ENCODE measurements around the gene CLK1. TPM values are rescaled to one million over a fixed set of nuclear protein-coding genes. Genes with fewer than 3 reads are reported as not detected.
"Not testable (repeated sequence)": the region's sequence is repeated elsewhere in the genome, so short reads cannot be mapped to it uniquely, and the experiment has no call there.

CLK1 gene
- total and polyA plus RNA-seq, 2 of the 13 experiments (the other 11 are each of a cell fraction or from before 2014, with no cell fraction given): 66.6 to 101 TPM

DNA sequence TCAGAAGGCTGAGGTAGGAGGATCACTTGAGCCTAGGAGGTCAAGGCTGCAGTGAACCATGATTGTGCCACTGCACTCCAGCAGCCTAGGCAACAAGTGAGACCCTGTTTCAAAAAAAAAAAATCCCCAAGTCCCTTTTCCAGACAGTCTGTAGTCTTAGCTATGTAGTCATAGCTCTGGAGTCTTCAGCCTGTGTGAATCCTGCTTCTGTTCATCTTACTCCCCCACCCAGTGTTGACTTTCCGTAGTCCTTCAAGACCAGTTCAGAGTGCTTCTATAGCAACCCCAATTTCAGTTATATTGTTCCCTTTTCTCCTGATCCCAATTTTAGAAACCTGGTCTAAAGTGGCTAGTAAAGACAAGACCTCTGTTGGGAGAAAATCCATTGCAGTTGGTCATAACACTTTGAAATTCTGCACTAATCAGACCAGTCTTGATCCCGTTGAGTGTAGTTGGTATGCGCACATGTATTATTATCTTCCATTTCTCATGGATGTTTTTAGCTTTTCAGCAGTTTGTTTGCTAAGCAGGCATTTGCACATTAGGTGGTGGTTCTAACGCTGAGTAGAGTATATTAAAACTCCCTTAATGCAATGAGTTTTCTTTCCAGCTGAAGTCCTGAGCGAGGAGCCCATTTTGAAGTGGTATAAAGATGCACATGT lies 43.8 kb downstream of the CLK1 start:
- CTCF ChIA-PET (ENCODE audit: low intra/inter-chr PET ratio, low total read pairs): interaction anchor here (0.9 kb wide), 1 partner anchor 9 kb away, joined by 3 read pairs; no protein-coding TSS in a partner anchor
- FAIRE-seq (no peak), DNase-seq (ENCODE audit: low spot score) (no peak)

DNA sequence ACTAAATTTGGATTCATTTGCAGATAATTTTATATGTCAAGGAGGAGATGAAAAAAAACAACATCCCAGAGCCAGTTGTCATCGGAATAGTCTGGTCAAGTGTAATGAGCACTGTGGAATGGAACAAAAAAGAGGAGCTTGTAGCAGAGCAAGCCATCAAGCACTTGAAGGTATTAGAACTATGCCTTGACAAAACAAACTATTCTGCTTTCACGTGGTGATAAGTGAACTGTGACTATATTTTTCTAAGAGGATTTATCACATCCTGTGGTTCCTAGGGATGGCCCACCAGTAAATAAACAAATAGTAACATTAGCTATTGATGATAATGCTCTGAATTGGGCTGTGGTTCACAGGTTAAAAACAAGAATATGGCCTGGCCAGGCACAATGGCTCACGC lies 45.7 kb downstream of the CLK1 start:
- POLR2A ChIA-PET: interaction anchor here (1.6 to 4.5 kb wide), 3 partner anchors 9 to 106 kb away, joined by 3 to 15 read pairs (median 7); partner anchors contain the start of gene CLK1
- WGBS (ENCODE audit: low lambda C conversion rate): 97% methylated on average over 3 of the region's 3 CpGs
- 0 out of 2 replicates have a peak, but pooled peaks have one; percentile 22 for TF ChIP-seq RBFOX2 (IDR thresholded peaks at IDR 0.05; ENCODE audit: low read depth, low read length)
- intact Hi-C loops (cut with micrococcal nuclease; ENCODE audit: unreplicated experiment); DNase-seq (ENCODE audit: low spot score); H3K27ac ChIP-seq (ENCODE audit: extremely low read length, insufficient read depth, low read length); ATAC-seq; H4K20me1 ChIP-seq (ENCODE audit: insufficient read depth, low read length); H3K4me2 ChIP-seq (ENCODE audit: low read depth, low read length); FAIRE-seq; BruUV-seq (replicated peaks); H3K27me3 ChIP-seq (ENCODE audit: control insufficient read depth in 1 of 2, insufficient read depth in 2 of 2, low read length in 2 of 2); H3K9me3 ChIP-seq (ENCODE audit: low read length); H3K4me3 ChIP-seq (replicated peaks in 1 of 3; ENCODE audit: insufficient read depth in 1 of 3, low read depth in 2 of 3, low read length in 3 of 3); H3K9ac ChIP-seq (ENCODE audit: insufficient read depth, low read depth, low read length); H2AFZ ChIP-seq (ENCODE audit: low read length); CTCF ChIA-PET (ENCODE audit: low intra/inter-chr PET ratio, low total read pairs): not testable (repeated sequence)
- peaks cover 35 to 82% of the 10 kb centered on the region in 2 experiments for H3K36me3 ChIP-seq (replicated peaks in 1 of 2; ENCODE audit: control insufficient read depth in 1 of 2, insufficient read depth in 2 of 2, low read length in 2 of 2)
- H3K4me1 ChIP-seq (ENCODE audit: insufficient read depth, low read length): peaks cover 21% of the 10 kb centered on the region
- in situ Hi-C loops (cut with HindIII; ENCODE audit: extremely low pct_ligation_motif_present, low pct_unique_long_range_greater_than_20kb): loop anchor here (25.0 kb wide), 1 partner anchor 856 kb away; the partner anchor contains the start of genes MAIP1 and TYW5
- peaks cover 26% of the 10 kb centered on the region for H3K79me2 ChIP-seq (ENCODE audit: insufficient read depth, low read length)

More for the DNA sequence above, 43.8 kb downstream of the CLK1 start:
- H3K9ac ChIP-seq (ENCODE audit: insufficient read depth, low read depth, low read length): no peak overlapping the region
- H3K79me2 ChIP-seq (ENCODE audit: insufficient read depth, low read length): peaks cover 7% of the 10 kb centered on the region
- H2AFZ ChIP-seq (ENCODE audit: low read length): no peak overlapping the region
- TF ChIP-seq POLR2AphosphoS2 (IDR thresholded peaks at IDR 0.05; ENCODE audit: low read depth, low read length): peak; percentile 79; the same call in 1 of the 2 replicates
- no peak for TF ChIP-seq TAF15 (IDR thresholded peaks at IDR 0.05; ENCODE audit: low read depth, low read length, poor library complexity, severe bottlenecking)
- TF ChIP-seq, protein P1, sequence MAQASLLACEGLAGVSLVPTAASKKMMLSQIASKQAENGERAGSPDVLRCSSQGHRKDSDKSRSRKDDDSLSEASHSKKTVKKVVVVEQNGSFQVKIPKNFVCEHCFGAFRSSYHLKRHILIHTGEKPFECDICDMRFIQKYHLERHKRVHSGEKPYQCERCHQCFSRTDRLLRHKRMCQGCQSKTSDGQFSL (CRISPR knock-in tag; IDR thresholded peaks at IDR 0.05): no peak
- TF ChIP-seq GLI4 (CRISPR knock-in tag; IDR thresholded peaks at IDR 0.05; ENCODE audit: borderline replicate concordance): no peak
- peak; percentile 24; the same call in 1 of the 2 replicates for TF ChIP-seq POLR2AphosphoS5 (IDR thresholded peaks at IDR 0.05; ENCODE audit: low read depth, low read length)
- no peak for TF ChIP-seq ELF4 (CRISPR knock-in tag; IDR thresholded peaks at IDR 0.05; ENCODE audit: borderline replicate concordance)
- no peak for TF ChIP-seq ZBTB1 (CRISPR knock-in tag; IDR thresholded peaks at IDR 0.05; ENCODE audit: borderline replicate concordance)
- no peak for TF ChIP-seq ZNF230 (CRISPR knock-in tag; IDR thresholded peaks at IDR 0.05)
- TF ChIP-seq PAF1 (CRISPR knock-in tag; IDR thresholded peaks at IDR 0.05): 0 out of 2 replicates have a peak, but pooled peaks have one; percentile 27
- intact Hi-C loops (cut with micrococcal nuclease; ENCODE audit: unreplicated experiment): no loop called here
- H3K4me2 ChIP-seq (ENCODE audit: low read depth, low read length): no peak overlapping the region
- no TSS peak for BruUV-seq (replicated peaks)
- H3K9me3 ChIP-seq (ENCODE audit: low read length): no peaks in the 10 kb centered on the region
- H3K27me3 ChIP-seq (ENCODE audit: control insufficient read depth in 1 of 2, insufficient read depth in 2 of 2, low read length in 2 of 2): no peaks in the 10 kb centered on the region
- H3K27ac ChIP-seq (ENCODE audit: extremely low read length, insufficient read depth, low read length): no peak overlapping the region
- H3K4me1 ChIP-seq (ENCODE audit: insufficient read depth, low read length): 0 out of 2 replicates have a peak, but pooled peaks cover under 1% of the 10 kb centered on the region
- no peak overlapping the region for H3K4me3 ChIP-seq (replicated peaks in 1 of 3; ENCODE audit: insufficient read depth in 1 of 3, low read depth in 2 of 3, low read length in 3 of 3)
- POLR2A ChIA-PET: no interaction called here
- WGBS (ENCODE audit: low lambda C conversion rate): 94% methylated on average over 5 of the region's 5 CpGs
- H3K36me3 ChIP-seq (replicated peaks in 1 of 2; ENCODE audit: control insufficient read depth in 1 of 2, insufficient read depth in 2 of 2, low read length in 2 of 2): peaks cover 29 to 62% of the 10 kb centered on the region in 2 experiments
- no peaks in the 10 kb centered on the region for H4K20me1 ChIP-seq (ENCODE audit: insufficient read depth, low read length)
- in situ Hi-C loops (cut with HindIII; ENCODE audit: extremely low pct_ligation_motif_present, low pct_unique_long_range_greater_than_20kb): loop anchor here (5.0 to 25.0 kb wide), 2 partner anchors 37 to 858 kb away; partner anchors contain the start of genes MAIP1 and TYW5
- peak; percentile 33; the same call in 2 of the 3 replicates for ATAC-seq
